Activated CD8-positive, alpha-beta T cell treated with anti-CD3 and anti-CD28 coated beads for 36 hours (primary cell): Measurements from ENCODE around the gene MBOAT2. TPM values are rescaled to one million over a fixed set of nuclear protein-coding genes. Genes with fewer than 3 reads are reported as not detected.

Source experiments
- ATAC-seq: fragments of 200-7000 bp; cut with Tn5 transposase; one replicate; pipeline ENCODE4 v1.10.0; 2021; ENCODE audit warnings: mild to moderate bottlenecking, moderate library complexity
- CTCF ChIA-PET: fragments of 350-600 bp; sonication (Branson Sonifier 250); formaldehyde crosslinking; loops from one replicate; lab custom pipeline; 2021; ENCODE audit warnings: antibody characterized with exemption; lab: Charles Lee
- POLR2A ChIA-PET: fragments of 350-600 bp; sonication (Branson Sonifier 250); formaldehyde crosslinking; loops from one replicate; lab custom pipeline; 2021; ENCODE audit warnings: antibody characterized with exemption; lab: Charles Lee
- DNase-seq: peaks from one replicate; pipeline ENCODE4 v3.0.0-alpha.2; 2020
- H3K27ac Mint-ChIP-seq: one replicate; pipeline ENCODE4 v1.8.0; 2021; ENCODE audit warnings: mild to moderate bottlenecking, mixed read lengths
- H3K27me3 Mint-ChIP-seq: one replicate; pipeline ENCODE4 v1.8.0; 2021; ENCODE audit warnings: mixed read lengths
- H3K36me3 Mint-ChIP-seq: one replicate; pipeline ENCODE4 v1.8.0; 2021; ENCODE audit warnings: low read depth, mixed read lengths
- H3K4me1 Mint-ChIP-seq: one replicate; pipeline ENCODE4 v1.8.0; 2021; ENCODE audit warnings: low read depth, mixed read lengths
- H3K4me3 Mint-ChIP-seq: one replicate; pipeline ENCODE4 v1.8.0; 2021; ENCODE audit warnings: mild to moderate bottlenecking, moderate library complexity, mixed read lengths
- H3K9me3 Mint-ChIP-seq: one replicate; pipeline ENCODE4 v1.8.0; 2021; ENCODE audit warnings: mixed read lengths
- CTCF ChIP-seq: fragments of 200-600 bp; IDR thresholded peaks from one replicate; pipeline ENCODE4 v1.8.0; 2022; ENCODE audit warnings: antibody characterized with exemption, mild to moderate bottlenecking
- intact Hi-C: fragments of 100-400 bp; cut with micrococcal nuclease; formaldehyde crosslinking; loops from one replicate; pipeline ENCODE4 v1.10.0; 2022
- total RNA-seq, 2 experiments: library from RNA; stranded (reverse); gene quantifications; one replicate each; pipeline ENCODE4 v1.2.3, GENCODE V29; 2021

Gene MBOAT2
- total RNA-seq, 2 experiments from 2014 or later = 2.9 to 3.0 TPM

GRCh38 chr2:8858910-8859309, 144.6 kb downstream of the MBOAT2 start:
- no peaks in the 10 kb centered on the region for H3K9me3 Mint-ChIP-seq
- ATAC-seq (no peak), DNase-seq (no peak)
- intact Hi-C loops = no loop called here
- no peak for TF ChIP-seq CTCF
- H3K4me3 Mint-ChIP-seq = no peak overlapping the region
- H3K27ac Mint-ChIP-seq = no peak overlapping the region
- no peaks in the 10 kb centered on the region for H3K36me3 Mint-ChIP-seq
- H3K27me3 Mint-ChIP-seq = no peaks in the 10 kb centered on the region
- CTCF ChIA-PET = no interaction called here
- POLR2A ChIA-PET = no interaction called here
- H3K4me1 Mint-ChIP-seq = no peaks in the 10 kb centered on the region

- H3K27ac Mint-ChIP-seq = no peak overlapping the region
- no peaks in the 10 kb centered on the region for H3K4me1 Mint-ChIP-seq
- H3K4me3 Mint-ChIP-seq = no peak overlapping the region
- no peaks in the 10 kb centered on the region for H3K9me3 Mint-ChIP-seq
- POLR2A ChIA-PET = no interaction called here
- H3K27me3 Mint-ChIP-seq = no peaks in the 10 kb centered on the region
- DNase-seq (no peak), ATAC-seq (no peak)
- CTCF ChIA-PET = no interaction called here
- intact Hi-C loops = no loop called here
- no peaks in the 10 kb centered on the region for H3K36me3 Mint-ChIP-seq
- no peak for TF ChIP-seq CTCF
Observed at GRCh38 chr2:8858264-8858663, 145.2 kb downstream of the MBOAT2 start.

- no peaks in the 10 kb centered on the region for H3K36me3 Mint-ChIP-seq
- DNase-seq = no peak
- ChIA-PET POLR2A (no interaction called here), CTCF (interaction anchor here (0.7 kb wide), 1 partner anchor 15 kb away, joined by 3 read pairs; no protein-coding TSS in a partner anchor)
- no peak for TF ChIP-seq CTCF
- intact Hi-C loops = no loop called here
- ATAC-seq = no peak
- no peaks in the 10 kb centered on the region for H3K27me3 Mint-ChIP-seq
- H3K27ac Mint-ChIP-seq = no peak overlapping the region
- no peaks in the 10 kb centered on the region for H3K4me1 Mint-ChIP-seq
- no peak overlapping the region for H3K4me3 Mint-ChIP-seq
- no peaks in the 10 kb centered on the region for H3K9me3 Mint-ChIP-seq
Observed at GRCh38 chr2:8857709-8858108, 145.8 kb downstream of the MBOAT2 start.

- H3K4me3 Mint-ChIP-seq = no peak overlapping the region
- CTCF ChIA-PET = no interaction called here
Observed at GRCh38 chr2:8856176-8856575, 147.3 kb downstream of the MBOAT2 start.

GRCh38 chr2:8855010-8855409, 148.5 kb downstream of the MBOAT2 start:
- intact Hi-C loops = no loop called here
- TF ChIP-seq CTCF = no peak
- no peak overlapping the region for H3K27ac Mint-ChIP-seq
- H3K27me3 Mint-ChIP-seq = no peaks in the 10 kb centered on the region
- ChIA-PET POLR2A (interaction anchor here (1.1 kb wide), 1 partner anchor 9 kb away, joined by 5 read pairs; no protein-coding TSS in a partner anchor), CTCF (interaction anchor here (1.0 to 1.2 kb wide), 2 partner anchors 23 to 150 kb away, joined by 3 to 4 read pairs; no protein-coding TSS in a partner anchor)
- DNase-seq (no peak), ATAC-seq (no peak)
- no peaks in the 10 kb centered on the region for H3K4me1 Mint-ChIP-seq
- H3K36me3 Mint-ChIP-seq = no peaks in the 10 kb centered on the region
- no peak overlapping the region for H3K4me3 Mint-ChIP-seq
- H3K9me3 Mint-ChIP-seq = no peaks in the 10 kb centered on the region

More at GRCh38 chr2:8856176-8856575, 147.3 kb downstream of the MBOAT2 start:
- H3K4me1 Mint-ChIP-seq = no peaks in the 10 kb centered on the region
- intact Hi-C loops = no loop called here
- H3K27ac Mint-ChIP-seq = no peak overlapping the region
- no peaks in the 10 kb centered on the region for H3K27me3 Mint-ChIP-seq
- no peak for DNase-seq
- H3K36me3 Mint-ChIP-seq = no peaks in the 10 kb centered on the region
- POLR2A ChIA-PET = no interaction called here
- no peak for ATAC-seq
- H3K9me3 Mint-ChIP-seq = no peaks in the 10 kb centered on the region
- TF ChIP-seq CTCF = no peak
